Measurements from ENCODE around the gene ZCCHC4. TPM values are rescaled to one million over a fixed set of nuclear protein-coding genes. Genes with fewer than 3 reads are reported as not detected.

The ZCCHC4 gene
- total and polyA plus RNA-seq, 4 donors = 4.3 to 24.3 (median 7.6) TPM

DNA sequence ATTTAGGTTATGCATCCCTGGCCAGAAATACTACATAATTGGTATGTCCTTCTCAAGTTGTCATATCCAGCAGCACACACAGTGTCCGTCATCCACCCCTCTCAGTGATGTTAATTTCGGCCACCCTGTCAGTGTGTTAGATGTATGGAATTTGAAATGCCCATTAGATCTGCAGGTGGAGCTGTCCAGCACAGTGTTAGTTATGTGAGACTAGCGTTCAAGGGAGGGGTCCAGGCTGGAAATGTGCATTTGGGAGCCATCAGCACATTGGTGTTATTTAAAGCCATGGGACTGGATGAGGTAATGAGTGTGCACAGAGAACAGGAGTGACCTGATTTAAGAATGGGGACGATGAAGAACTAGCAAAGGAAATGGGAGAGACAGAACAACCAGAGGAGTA, 86.9 kb downstream of the ZCCHC4 start:
- ATAC-seq (ENCODE audit: insufficient read depth, low FRiP score) (no peak), DNase-seq (no peak)
- Histone ChIP-seq H3K9ac (ENCODE audit: insufficient read depth in 1 of 2, low read length in 2 of 2) (no peak overlapping the region), H3K9me3 (ENCODE audit: control insufficient read depth in 4 of 4, insufficient read depth in 3 of 4, low read length in 3 of 4) (peaks cover 0 to 5% (median 1%) of the 10 kb centered on the region in 4 donors), H3K36me3 (ENCODE audit: control insufficient read depth in 4 of 4, insufficient read depth in 4 of 4, low read length in 4 of 4) (peaks cover 23 to 59% (median 39%) of the 10 kb centered on the region in 4 donors), H3K4me1 (ENCODE audit: control insufficient read depth in 5 of 5, insufficient read depth in 5 of 5, low read length in 5 of 5) (no peaks in the 10 kb centered on the region), H3K27me3 (ENCODE audit: control insufficient read depth in 3 of 3, insufficient read depth in 3 of 3, low read length in 2 of 3) (no peaks in the 10 kb centered on the region), H3K4me3 (no peak overlapping the region), H3K27ac (ENCODE audit: low read depth in 1 of 2, low read length in 1 of 2) (no peak overlapping the region)
- WGBS, 2 donors = 92% methylated on average over 4 of the region's 4 CpGs
- TF ChIP-seq CTCF (IDR thresholded peaks at IDR 0.05; ENCODE audit: control extremely low read depth, extremely low read depth) = no peak

DNA sequence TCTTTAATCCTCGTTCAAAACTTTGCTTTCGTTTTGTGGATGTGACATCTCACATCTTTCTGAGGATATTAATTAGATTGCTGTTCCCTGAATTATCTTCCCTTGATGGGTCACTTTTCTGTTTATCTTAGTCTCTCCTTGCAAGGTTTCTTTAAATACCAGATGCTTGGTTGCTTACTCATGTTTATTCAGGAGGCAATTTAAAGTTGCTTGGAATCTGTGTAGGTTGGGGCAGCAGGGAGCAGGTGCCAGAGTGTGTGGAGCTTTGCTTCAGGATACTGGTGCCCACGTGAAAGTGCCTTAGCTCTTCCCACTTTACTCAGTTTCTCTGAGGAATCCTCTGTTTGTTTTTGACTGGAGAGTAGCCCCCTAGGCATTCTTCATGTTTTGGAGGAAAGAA, 88.5 kb downstream of the ZCCHC4 start:
- Histone ChIP-seq H3K9ac (ENCODE audit: insufficient read depth in 1 of 2, low read length in 2 of 2) (no peak overlapping the region), H3K27ac (ENCODE audit: low read depth in 1 of 2, low read length in 1 of 2) (no peak overlapping the region), H3K27me3 (ENCODE audit: control insufficient read depth in 3 of 3, insufficient read depth in 3 of 3, low read length in 2 of 3) (no peaks in the 10 kb centered on the region), H3K4me1 (ENCODE audit: control insufficient read depth in 5 of 5, insufficient read depth in 5 of 5, low read length in 5 of 5) (no peaks in the 10 kb centered on the region), H3K9me3 (ENCODE audit: control insufficient read depth in 4 of 4, insufficient read depth in 3 of 4, low read length in 3 of 4) (peaks cover 0 to 5% (median 1%) of the 10 kb centered on the region in 4 donors), H3K36me3 (ENCODE audit: control insufficient read depth in 4 of 4, insufficient read depth in 4 of 4, low read length in 4 of 4) (peaks cover 18 to 57% (median 30%) of the 10 kb centered on the region in 4 donors), H3K4me3 (no peak overlapping the region)
- TF ChIP-seq CTCF (IDR thresholded peaks at IDR 0.05; ENCODE audit: control extremely low read depth, extremely low read depth) = no peak
- ATAC-seq (ENCODE audit: insufficient read depth, low FRiP score) = no peak
- no peak for DNase-seq
- 79 to 87% methylated on average over 3 of the region's 3 CpGs for WGBS, 2 donors

DNA sequence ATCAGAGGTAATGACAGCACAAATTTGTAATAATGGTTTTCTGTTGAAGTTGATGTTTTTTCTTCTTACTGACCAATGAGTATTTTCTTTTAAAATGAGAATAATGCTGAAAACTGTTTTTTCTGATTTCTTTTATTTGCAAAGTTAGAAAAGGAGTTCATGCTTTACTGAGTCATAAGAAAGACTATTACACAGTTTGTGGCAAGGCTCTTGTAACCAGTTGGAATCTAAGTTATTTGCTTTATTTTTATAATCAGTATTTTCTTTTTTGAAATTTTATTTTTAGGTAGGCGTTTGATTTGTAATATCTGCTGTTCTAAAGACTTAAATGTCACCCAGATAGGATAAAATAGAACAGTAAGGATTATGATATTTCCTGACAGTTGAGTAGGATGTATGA, 89.9 kb downstream of the ZCCHC4 start:
- TF ChIP-seq CTCF (IDR thresholded peaks at IDR 0.05; ENCODE audit: control extremely low read depth, extremely low read depth) = no peak
- ATAC-seq (ENCODE audit: insufficient read depth, low FRiP score) = no peak
- 93 to 100% methylated on average over 1 of the region's 1 CpG for WGBS, 2 donors
- Histone ChIP-seq H3K4me3 (no peak overlapping the region), H3K9me3 (ENCODE audit: control insufficient read depth in 4 of 4, insufficient read depth in 3 of 4, low read length in 3 of 4) (peaks cover 0 to under 1% (median 0%) of the 10 kb centered on the region in 4 donors), H3K9ac (ENCODE audit: insufficient read depth in 1 of 2, low read length in 2 of 2) (no peak overlapping the region), H3K36me3 (ENCODE audit: control insufficient read depth in 4 of 4, insufficient read depth in 4 of 4, low read length in 4 of 4) (peaks cover 9 to 46% (median 22%) of the 10 kb centered on the region in 4 donors), H3K27me3 (ENCODE audit: control insufficient read depth in 3 of 3, insufficient read depth in 3 of 3, low read length in 2 of 3) (no peaks in the 10 kb centered on the region), H3K27ac (ENCODE audit: low read depth in 1 of 2, low read length in 1 of 2) (no peak overlapping the region), H3K4me1 (ENCODE audit: control insufficient read depth in 5 of 5, insufficient read depth in 5 of 5, low read length in 5 of 5) (no peaks in the 10 kb centered on the region)
- DNase-seq = no peak

DNA sequence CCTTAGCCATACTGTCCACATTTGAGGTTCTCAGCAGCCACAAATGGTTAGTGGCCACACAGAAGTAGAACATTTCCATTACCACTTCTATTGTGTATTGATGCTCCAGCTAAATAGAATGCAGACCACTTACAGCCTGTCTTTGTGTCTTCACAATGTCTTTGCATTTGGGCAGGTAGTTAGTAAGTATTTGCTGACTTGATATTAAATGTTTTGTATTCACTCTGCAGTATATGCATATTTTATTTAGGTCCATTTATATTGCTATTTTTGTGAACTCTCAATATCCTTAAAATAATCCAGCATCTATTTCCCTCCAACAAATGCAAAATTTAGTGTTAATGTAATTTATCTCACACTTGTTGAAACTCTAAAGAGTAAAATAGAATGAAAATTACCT, 91.1 kb downstream of the ZCCHC4 start:
- H3K27me3 ChIP-seq (ENCODE audit: control insufficient read depth in 3 of 3, insufficient read depth in 3 of 3, low read length in 2 of 3) = no peaks in the 10 kb centered on the region
- no peaks in the 10 kb centered on the region for H3K4me1 ChIP-seq (ENCODE audit: control insufficient read depth in 5 of 5, insufficient read depth in 5 of 5, low read length in 5 of 5)
- H3K27ac ChIP-seq (ENCODE audit: low read depth in 1 of 2, low read length in 1 of 2) = no peak overlapping the region
- ATAC-seq (ENCODE audit: insufficient read depth, low FRiP score) (no peak), DNase-seq (no peak)
- TF ChIP-seq CTCF (IDR thresholded peaks at IDR 0.05; ENCODE audit: control extremely low read depth, extremely low read depth) = no peak
- peaks cover 8 to 43% (median 21%) of the 10 kb centered on the region in 4 donors for H3K36me3 ChIP-seq (ENCODE audit: control insufficient read depth in 4 of 4, insufficient read depth in 4 of 4, low read length in 4 of 4)
- no peak overlapping the region for H3K4me3 ChIP-seq
- no peaks in the 10 kb centered on the region for H3K9me3 ChIP-seq (ENCODE audit: control insufficient read depth in 4 of 4, insufficient read depth in 3 of 4, low read length in 3 of 4)
- no peak overlapping the region for H3K9ac ChIP-seq (ENCODE audit: insufficient read depth in 1 of 2, low read length in 2 of 2)
